ENCODE results near the gene KLHDC2. TPM values are rescaled to one million over a fixed set of nuclear protein-coding genes. Genes with fewer than 3 reads are reported as not detected.
"Not testable (repeated sequence)": the region's sequence is repeated elsewhere in the genome, so short reads cannot be mapped to it uniquely, and the experiment has no call there.

The KLHDC2 gene
- total RNA-seq, 2 donors from 2014 or later: 48.4 to 53.9 TPM

DNA sequence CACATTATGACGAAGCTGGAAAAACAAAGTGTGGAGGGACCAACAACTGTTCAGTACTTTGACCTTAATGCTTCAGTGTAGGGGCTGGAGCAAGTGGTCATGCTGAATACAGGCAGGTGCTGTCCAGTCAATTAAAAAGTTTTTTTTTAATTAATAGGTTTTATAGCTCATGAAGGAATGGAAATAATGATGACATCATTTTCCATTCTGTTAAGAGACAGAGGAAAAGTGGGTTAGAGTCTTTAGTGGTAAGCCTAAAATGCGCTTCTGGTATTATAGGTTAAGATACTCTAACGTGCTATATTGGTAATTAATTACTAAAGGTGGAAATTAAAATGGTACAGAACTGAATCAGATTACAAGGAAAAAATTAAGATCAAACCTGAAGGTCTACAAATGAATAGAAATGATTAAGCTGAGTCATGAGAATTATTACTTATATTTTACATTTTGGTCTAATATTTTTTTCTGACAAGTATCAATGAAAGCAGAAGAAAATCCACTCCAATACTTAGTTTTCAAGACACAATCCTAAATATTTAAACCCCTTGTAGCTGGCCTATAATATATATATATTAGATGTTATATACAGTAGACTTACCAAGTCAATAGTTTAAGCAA lies 15.6 kb downstream of the KLHDC2 start:
- Histone ChIP-seq H3K9me3 (no peaks in the 10 kb centered on the region), H3K4me1 (ENCODE audit: control insufficient read depth in 1 of 2, low read depth in 2 of 2) (no peaks in the 10 kb centered on the region), H3K27ac (no peak overlapping the region), H3K36me3 (peaks cover 74% of the 10 kb centered on the region), H3K4me3 (no peak overlapping the region), H3K27me3 (replicated peaks; ENCODE audit: insufficient read depth) (no peaks in the 10 kb centered on the region)
- ATAC-seq (ENCODE audit: insufficient number of reproducible peaks, low FRiP score, low read depth) (no peak), DNase-seq (ENCODE audit: low spot score) (no peak)
- TF ChIP-seq, protein P1, sequence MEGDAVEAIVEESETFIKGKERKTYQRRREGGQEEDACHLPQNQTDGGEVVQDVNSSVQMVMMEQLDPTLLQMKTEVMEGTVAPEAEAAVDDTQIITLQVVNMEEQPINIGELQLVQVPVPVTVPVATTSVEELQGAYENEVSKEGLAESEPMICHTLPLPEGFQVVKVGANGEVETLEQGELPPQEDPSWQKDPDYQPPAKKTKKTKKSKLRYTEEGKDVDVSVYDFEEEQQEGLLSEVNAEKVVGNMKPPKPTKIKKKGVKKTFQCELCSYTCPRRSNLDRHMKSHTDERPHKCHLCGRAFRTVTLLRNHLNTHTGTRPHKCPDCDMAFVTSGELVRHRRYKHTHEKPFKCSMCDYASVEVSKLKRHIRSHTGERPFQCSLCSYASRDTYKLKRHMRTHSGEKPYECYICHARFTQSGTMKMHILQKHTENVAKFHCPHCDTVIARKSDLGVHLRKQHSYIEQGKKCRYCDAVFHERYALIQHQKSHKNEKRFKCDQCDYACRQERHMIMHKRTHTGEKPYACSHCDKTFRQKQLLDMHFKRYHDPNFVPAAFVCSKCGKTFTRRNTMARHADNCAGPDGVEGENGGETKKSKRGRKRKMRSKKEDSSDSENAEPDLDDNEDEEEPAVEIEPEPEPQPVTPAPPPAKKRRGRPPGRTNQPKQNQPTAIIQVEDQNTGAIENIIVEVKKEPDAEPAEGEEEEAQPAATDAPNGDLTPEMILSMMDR (IDR thresholded peaks at IDR 0.05): no peak

DNA sequence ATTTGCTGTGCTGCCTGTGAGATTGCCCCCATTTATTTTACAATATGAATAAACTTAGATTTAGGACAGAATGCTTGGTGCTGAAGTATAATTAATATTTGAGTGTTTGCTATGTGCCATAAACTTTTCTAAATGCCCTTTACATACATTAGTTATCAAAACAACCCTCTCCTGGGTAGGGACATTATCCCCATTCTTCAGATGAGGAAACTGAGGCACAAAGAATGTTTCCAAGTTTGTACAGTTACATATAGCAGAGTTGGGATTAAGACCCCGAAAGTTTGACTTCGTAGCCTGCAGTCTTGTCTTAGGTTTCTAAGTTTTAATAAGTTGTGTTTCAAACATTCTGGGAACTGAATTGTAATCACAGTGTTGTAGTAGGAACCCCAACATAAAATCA lies 18.4 kb downstream of the KLHDC2 start:
- Histone ChIP-seq H3K36me3 (peaks cover 70% of the 10 kb centered on the region), H3K4me3 (no peak overlapping the region), H3K9me3 (no peaks in the 10 kb centered on the region), H3K4me1 (ENCODE audit: control insufficient read depth in 1 of 2, low read depth in 2 of 2) (no peaks in the 10 kb centered on the region), H3K27me3 (replicated peaks; ENCODE audit: insufficient read depth) (no peaks in the 10 kb centered on the region), H3K27ac (no peak overlapping the region)
- TF ChIP-seq, protein P1 (IDR thresholded peaks at IDR 0.05): no peak
- DNase-seq (ENCODE audit: low spot score) (no peak), ATAC-seq (ENCODE audit: insufficient number of reproducible peaks, low FRiP score, low read depth) (no peak)

DNA sequence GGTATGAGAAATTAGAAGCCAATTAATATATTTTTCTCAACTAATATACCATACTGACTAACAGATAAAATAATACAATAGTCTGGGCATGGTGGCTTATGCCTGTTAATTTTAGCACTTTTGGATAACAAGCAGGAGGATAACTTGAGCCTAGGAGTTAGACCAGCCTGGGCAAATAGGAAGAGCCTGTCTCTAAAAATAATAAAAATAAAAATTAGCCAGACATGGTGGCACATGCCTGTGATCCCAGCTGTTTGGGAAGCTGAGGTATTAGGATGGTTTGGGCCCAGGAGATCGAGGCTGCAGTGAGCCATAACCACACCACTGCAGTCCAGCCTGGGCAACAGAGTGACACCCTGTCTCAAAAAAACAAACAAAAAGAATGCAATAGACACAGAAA lies 24.7 kb downstream of the KLHDC2 start:
- H3K9me3 ChIP-seq: no peaks in the 10 kb centered on the region
- no peak overlapping the region for H3K4me3 ChIP-seq
- TF ChIP-seq, protein P1 (IDR thresholded peaks at IDR 0.05): no peak
- no peak overlapping the region for H3K27ac ChIP-seq
- H3K4me1 ChIP-seq (ENCODE audit: control insufficient read depth in 1 of 2, low read depth in 2 of 2): no peaks in the 10 kb centered on the region
- DNase-seq (ENCODE audit: low spot score) (no peak), ATAC-seq (ENCODE audit: insufficient number of reproducible peaks, low FRiP score, low read depth) (no peak)
- no peaks in the 10 kb centered on the region for H3K27me3 ChIP-seq (replicated peaks; ENCODE audit: insufficient read depth)
- peaks cover 29% of the 10 kb centered on the region for H3K36me3 ChIP-seq

DNA sequence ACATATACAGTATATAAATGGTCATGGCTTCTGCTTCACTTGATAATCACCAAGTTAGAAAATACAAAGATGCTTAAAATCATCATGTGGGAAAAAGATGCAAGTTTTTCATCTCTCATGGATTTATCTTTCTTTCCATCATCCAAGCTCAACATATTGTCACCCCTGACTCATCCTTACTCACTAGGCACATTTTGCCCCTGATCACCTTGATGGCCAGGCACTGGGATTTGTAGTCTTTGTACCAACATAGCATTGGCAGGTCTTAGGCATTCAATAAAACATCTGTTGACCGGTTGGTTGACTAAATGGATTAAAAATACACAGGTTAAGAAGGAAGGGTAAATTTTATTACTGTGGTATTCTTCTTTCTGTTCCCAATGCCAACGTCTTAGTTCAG lies 28.1 kb downstream of the KLHDC2 start:
- Histone ChIP-seq H3K4me3 (no peak overlapping the region), H3K9me3 (no peaks in the 10 kb centered on the region), H3K36me3 (peaks cover 36% of the 10 kb centered on the region), H3K27ac (no peak overlapping the region), H3K27me3 (replicated peaks; ENCODE audit: insufficient read depth) (no peaks in the 10 kb centered on the region), H3K4me1 (ENCODE audit: control insufficient read depth in 1 of 2, low read depth in 2 of 2) (no peaks in the 10 kb centered on the region)
- no peak for ATAC-seq (ENCODE audit: insufficient number of reproducible peaks, low FRiP score, low read depth)
- DNase-seq (ENCODE audit: low spot score): no peak
- TF ChIP-seq, protein P1 (IDR thresholded peaks at IDR 0.05): no peak

DNA sequence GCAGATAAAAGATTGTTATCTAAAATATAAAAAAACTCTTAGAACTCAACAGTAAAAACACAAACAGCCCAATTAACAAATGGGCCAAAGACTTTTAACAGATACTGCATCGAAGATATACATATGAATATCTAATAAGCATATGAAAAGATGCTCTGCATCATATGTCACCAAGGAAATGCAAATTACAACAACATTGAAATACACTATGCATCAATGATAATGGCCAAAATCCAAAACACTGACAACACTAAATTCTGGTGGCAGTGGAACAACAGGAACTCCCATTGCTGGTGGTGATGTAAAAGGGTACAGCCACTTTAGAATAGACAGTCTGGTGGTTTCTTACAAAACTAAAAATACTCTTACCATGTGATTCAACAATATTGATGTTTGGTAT lies 40.8 kb downstream of the KLHDC2 start:
- no peaks in the 10 kb centered on the region for H3K9me3 ChIP-seq
- no peaks in the 10 kb centered on the region for H3K27me3 ChIP-seq (replicated peaks; ENCODE audit: insufficient read depth)
- no peak for ATAC-seq (ENCODE audit: insufficient number of reproducible peaks, low FRiP score, low read depth)
- H3K36me3 ChIP-seq: peaks cover 56% of the 10 kb centered on the region
- H3K4me1 ChIP-seq (ENCODE audit: control insufficient read depth in 1 of 2, low read depth in 2 of 2): no peaks in the 10 kb centered on the region
- no peak for DNase-seq (ENCODE audit: low spot score)
- TF ChIP-seq, protein P1 (IDR thresholded peaks at IDR 0.05): no peak
- no peak overlapping the region for H3K27ac ChIP-seq
- H3K4me3 ChIP-seq: no peak overlapping the region

DNA sequence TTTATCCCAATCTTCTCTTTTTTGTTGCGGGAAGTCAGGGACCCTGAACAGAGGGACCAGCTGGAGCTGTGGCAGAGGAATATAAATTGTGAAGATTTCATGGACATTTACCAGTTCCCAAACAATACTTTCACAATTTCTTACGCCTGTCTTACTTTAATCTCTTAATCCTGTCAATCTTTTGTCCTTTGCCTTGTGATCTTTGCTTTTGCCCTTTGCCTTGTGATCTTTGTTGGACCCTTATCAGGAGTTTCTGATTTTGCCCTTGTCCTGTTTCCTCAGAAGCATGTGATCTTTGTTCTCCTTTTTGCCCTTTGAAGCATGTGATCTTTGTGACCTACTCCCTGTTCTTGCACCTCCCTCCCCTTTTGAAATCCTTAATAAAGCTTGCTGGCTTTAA lies 48.2 kb downstream of the KLHDC2 start:
- H3K27ac ChIP-seq; H3K27me3 ChIP-seq (replicated peaks; ENCODE audit: insufficient read depth); ATAC-seq (ENCODE audit: insufficient number of reproducible peaks, low FRiP score, low read depth); DNase-seq (ENCODE audit: low spot score); H3K9me3 ChIP-seq; H3K4me1 ChIP-seq (ENCODE audit: control insufficient read depth in 1 of 2, low read depth in 2 of 2); H3K4me3 ChIP-seq: not testable (repeated sequence)
- peaks cover 74% of the 10 kb centered on the region for H3K36me3 ChIP-seq
